ENCODE measurements around the gene HOXC4. TPM values are rescaled to one million over a fixed set of nuclear protein-coding genes. Genes with fewer than 3 reads are reported as not detected.

HOXC4 gene
- total and polyA plus RNA-seq, 2 of the 8 experiments (the other 6 are each of a cell fraction or from before 2014, with no cell fraction given): not detected

GRCh38 chr12:54030889-54031471 is 22.7 kb upstream of the HOXC4 start (continued):
- no peak for TF ChIP-seq JUND (IDR thresholded peaks at IDR 0.05; ENCODE audit: low read length)

Data from H1 (cell line).